Activated naive CD8-positive, alpha-beta T cell treated with anti-CD3 and anti-CD28 coated beads, Interleukin-2, amount 10 ng/mL, durations not matched to agents 7 days and 5 days (primary cell): Measurements from ENCODE around the gene RNF135. TPM values are rescaled to one million over a fixed set of nuclear protein-coding genes. Genes with fewer than 3 reads are reported as not detected.
"Not testable (repeated sequence)": the region's sequence is repeated elsewhere in the genome, so short reads cannot be mapped to it uniquely, and the experiment has no call there.

Source experiments
- ATAC-seq: fragments of 150-1000 bp; cut with Tn5 transposase; one replicate; pipeline ENCODE4 v1.10.0; 2021; ENCODE audit warnings: low read depth, moderate library complexity
- POLR2A ChIA-PET: fragments of 350-600 bp; sonication (Branson Sonifier 250); formaldehyde crosslinking; loops from one replicate; lab custom pipeline; 2021; ENCODE audit warnings: antibody characterized with exemption; lab: Charles Lee
- DNase-seq: peaks from one replicate; pipeline ENCODE4 v3.0.0; 2021
- H3K27ac Mint-ChIP-seq: one replicate; pipeline ENCODE4 v1.8.0; 2022; ENCODE audit warnings: mild to moderate bottlenecking, mixed read lengths
- H3K27me3 Mint-ChIP-seq: one replicate; pipeline ENCODE4 v1.8.0; 2022; ENCODE audit warnings: mild to moderate bottlenecking, moderate library complexity, mixed read lengths
- H3K36me3 Mint-ChIP-seq: one replicate; pipeline ENCODE4 v1.8.0; 2021; ENCODE audit warnings: mild to moderate bottlenecking, mixed read lengths
- H3K4me1 Mint-ChIP-seq: one replicate; pipeline ENCODE4 v1.8.0; 2021; ENCODE audit warnings: mixed read lengths
- H3K4me3 Mint-ChIP-seq: one replicate; pipeline ENCODE4 v1.8.0; 2022; ENCODE audit warnings: mild to moderate bottlenecking, moderate library complexity, mixed read lengths
- H3K9me3 Mint-ChIP-seq: one replicate; pipeline ENCODE4 v1.8.0; 2021; ENCODE audit warnings: mixed read lengths
- total RNA-seq, 2 experiments: library from RNA; stranded (reverse); gene quantifications; one replicate each; pipeline ENCODE4 v1.2.3, GENCODE V29; 2021

Gene RNF135
- total RNA-seq, 2 experiments from 2014 or later: 8.0 to 8.7 TPM

DNA sequence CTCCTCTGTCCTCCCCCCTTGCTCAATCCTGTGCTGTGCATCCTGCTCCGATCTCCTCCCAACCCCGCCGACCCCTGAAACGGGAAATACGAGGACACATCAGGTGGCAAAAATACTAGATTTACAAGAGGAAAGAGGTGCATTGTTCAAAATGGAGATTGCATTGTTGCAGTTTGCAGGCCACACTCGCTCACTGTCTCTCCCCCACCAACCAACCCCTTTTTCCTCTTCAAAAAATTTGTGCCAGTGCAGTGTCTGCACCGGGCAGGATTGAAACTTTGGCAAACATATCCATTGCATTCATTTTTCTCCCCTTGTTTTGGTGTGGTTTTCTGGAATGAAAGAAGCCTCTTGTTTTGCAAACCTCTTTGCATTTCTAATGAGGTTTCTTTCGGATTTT, 61.0 kb downstream of the RNF135 start:
- no peaks in the 10 kb centered on the region for H3K9me3 Mint-ChIP-seq
- DNase-seq (no peak), ATAC-seq (no peak)
- H3K27ac Mint-ChIP-seq: no peak overlapping the region
- no peaks in the 10 kb centered on the region for H3K4me1 Mint-ChIP-seq
- peaks cover 3% of the 10 kb centered on the region for H3K27me3 Mint-ChIP-seq
- H3K36me3 Mint-ChIP-seq: no peaks in the 10 kb centered on the region
- POLR2A ChIA-PET: no interaction called here
- no peak overlapping the region for H3K4me3 Mint-ChIP-seq

GRCh38 chr17:31035611-31036010, 64.8 kb downstream of the RNF135 start:
- not testable (repeated sequence) for H3K27me3 Mint-ChIP-seq

GRCh38 chr17:31040837-31041236, 70.0 kb downstream of the RNF135 start:
- H3K27me3 Mint-ChIP-seq: peaks cover 15% of the 10 kb centered on the region
- DNase-seq, POLR2A ChIA-PET, H3K9me3 Mint-ChIP-seq, ATAC-seq, H3K4me1 Mint-ChIP-seq, H3K4me3 Mint-ChIP-seq, H3K36me3 Mint-ChIP-seq, H3K27ac Mint-ChIP-seq: not testable (repeated sequence)

More at GRCh38 chr17:31035611-31036010, 64.8 kb downstream of the RNF135 start:
- H3K4me3 Mint-ChIP-seq, H3K4me1 Mint-ChIP-seq, POLR2A ChIA-PET, H3K27ac Mint-ChIP-seq, ATAC-seq, H3K9me3 Mint-ChIP-seq, DNase-seq, H3K36me3 Mint-ChIP-seq: not testable (repeated sequence)

DNA sequence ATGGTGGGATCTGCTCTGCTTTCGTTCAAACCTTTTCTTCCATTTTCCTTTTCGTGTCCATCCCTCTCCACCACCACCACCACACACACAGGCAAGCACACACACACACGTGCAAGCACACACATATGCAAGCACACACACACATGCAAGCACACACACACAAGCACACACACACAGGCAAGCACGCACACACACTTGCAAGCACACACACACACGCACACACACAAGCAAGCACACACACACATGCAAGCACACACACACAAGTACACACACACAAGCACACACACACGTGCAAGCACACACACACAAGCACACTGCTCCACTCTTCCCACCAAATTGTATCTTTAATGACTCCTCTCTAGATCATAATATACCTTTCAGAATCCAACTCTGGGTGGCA, 71.5 kb downstream of the RNF135 start:
- not testable (repeated sequence) for H3K27ac Mint-ChIP-seq

GRCh38 chr17:31046856-31047425, 76.1 kb downstream of the RNF135 start:
- H3K36me3 Mint-ChIP-seq, H3K4me3 Mint-ChIP-seq, ATAC-seq, DNase-seq, H3K9me3 Mint-ChIP-seq, POLR2A ChIA-PET, H3K27me3 Mint-ChIP-seq, H3K27ac Mint-ChIP-seq, H3K4me1 Mint-ChIP-seq: not testable (repeated sequence)

More for the DNA sequence above, 71.5 kb downstream of the RNF135 start:
- H3K27me3 Mint-ChIP-seq: peaks cover 13% of the 10 kb centered on the region
- POLR2A ChIA-PET, H3K4me1 Mint-ChIP-seq, H3K4me3 Mint-ChIP-seq, H3K36me3 Mint-ChIP-seq, ATAC-seq, H3K9me3 Mint-ChIP-seq, DNase-seq: not testable (repeated sequence)

- Mint-ChIP-seq H3K4me3 (no peak overlapping the region), H3K4me1 (peaks cover 4% of the 10 kb centered on the region), H3K27me3 (peaks cover 8% of the 10 kb centered on the region), H3K27ac (no peak overlapping the region), H3K36me3 (peaks cover 2% of the 10 kb centered on the region), H3K9me3 (peaks cover 4% of the 10 kb centered on the region)
- POLR2A ChIA-PET: no interaction called here
- DNase-seq: no peak
- no peak for ATAC-seq
These were observed 77.3 kb downstream of the RNF135 start for GRCh38 chr17:31048142-31048541.

GRCh38 chr17:31048780-31049179, 77.9 kb downstream of the RNF135 start:
- POLR2A ChIA-PET: no interaction called here
- Mint-ChIP-seq H3K36me3 (peaks cover 2% of the 10 kb centered on the region), H3K27ac (no peak overlapping the region), H3K4me1 (peaks cover 4% of the 10 kb centered on the region), H3K9me3 (peaks cover 4% of the 10 kb centered on the region), H3K4me3 (no peak overlapping the region), H3K27me3 (peaks cover 5% of the 10 kb centered on the region)
- ATAC-seq (no peak), DNase-seq (no peak)

Other genes with a start within 250 kb of the RNF135 start
- gene CRLF3, start 146.3 kb upstream of the RNF135 start, total RNA-seq: 10 to 100 TPM; 77.2 to 79.5 TPM
- 10 to 100 TPM; 25.8 to 29.7 TPM for gene ATAD5, start 139.1 kb upstream of the RNF135 start, total RNA-seq
- gene TEFM, start 64.8 kb upstream of the RNF135 start, total RNA-seq: 10 to 100 TPM; 15.3 to 16.6 TPM
- 1 to 10 TPM; 2.2 to 2.4 TPM for gene ADAP2, start 49.1 kb upstream of the RNF135 start, total RNA-seq
- gene NF1, start 123.9 kb downstream of the RNF135 start, total RNA-seq: 10 to 100 TPM; 34.4 to 36.0 TPM